Lung (tissue), 12 donors: ENCODE data around the gene YY1AP1. TPM values are rescaled to one million over a fixed set of nuclear protein-coding genes. Genes with fewer than 3 reads are reported as not detected.
"Not testable (repeated sequence)": the region's sequence is repeated elsewhere in the genome, so short reads cannot be mapped to it uniquely, and the experiment has no call there.

ENCODE experiments used
- ATAC-seq: fragments of 200-7000 bp; cut with Tn5 transposase; one replicate; pipeline ENCODE4 v1.9.1; 2020; ENCODE audit warnings: moderate number of reproducible peaks; ENCODE audit not compliant: insufficient read depth, low FRiP score
- DNase-seq, 3 donors: peaks; one replicate each; pipeline ENCODE4 v3.0.0-alpha.2; 2013 to 2017
- H3K27ac ChIP-seq, 2 donors: one replicate each; pipeline ENCODE4 v1.5.1; 2013; ENCODE audit warnings: mild to moderate bottlenecking in 2 of 2, moderate library complexity in 2 of 2, control low read depth in 1 of 2, inconsistent platforms in 1 of 2, low read depth in 1 of 2, low read length in 1 of 2
- H3K27me3 ChIP-seq, 3 donors: one replicate each; pipeline ENCODE4 v1.5.1; 2013; ENCODE audit warnings: low read length in 2 of 3; ENCODE audit not compliant: control insufficient read depth in 3 of 3, insufficient read depth in 3 of 3
- H3K36me3 ChIP-seq, 4 donors: one replicate each; pipeline ENCODE4 v1.5.1; 2013; ENCODE audit warnings: low read length in 4 of 4, mild to moderate bottlenecking in 1 of 4, moderate library complexity in 1 of 4; ENCODE audit not compliant: control insufficient read depth in 4 of 4, insufficient read depth in 4 of 4
- H3K4me1 ChIP-seq, 5 donors: one replicate each; pipeline ENCODE4 v1.5.1; 2013; ENCODE audit warnings: low read length in 5 of 5, mild to moderate bottlenecking in 2 of 5, moderate library complexity in 1 of 5; ENCODE audit not compliant: control insufficient read depth in 5 of 5, insufficient read depth in 5 of 5
- H3K4me3 ChIP-seq: one replicate; pipeline ENCODE4 v1.5.1; 2013; ENCODE audit warnings: mild to moderate bottlenecking, control low read depth, moderate library complexity
- H3K9ac ChIP-seq, 2 donors: one replicate each; pipeline ENCODE4 v1.5.1; 2013; ENCODE audit warnings: low read length in 2 of 2, control low read depth in 1 of 2; ENCODE audit not compliant: insufficient read depth in 1 of 2
- H3K9me3 ChIP-seq, 4 donors: one replicate each; pipeline ENCODE4 v1.5.1; 2013; ENCODE audit warnings: low read length in 3 of 4, mild to moderate bottlenecking in 1 of 4, moderate library complexity in 1 of 4; ENCODE audit not compliant: control insufficient read depth in 4 of 4, insufficient read depth in 3 of 4
- WGBS, 2 donors: extraction: QIAGEN DNeasy Blood & Tissue Kit; methylation state at CpG; one replicate each; pipeline ENCODE4 v1.1.7; 2013; 5-methylcytosine and 5-hydroxymethylcytosine counted together
- polyA plus RNA-seq, 2 donors: library from polyadenylated mRNA; stranded (reverse); fragments of 200-250 nt; gene quantifications; one replicate each; pipeline ENCODE4 v1.2.1, GENCODE V29; 2013
- total RNA-seq, 2 donors: library from RNA; depleted of rRNA in 1 of 2; stranded (reverse); fragments of >200 nt in 1 of 2; gene quantifications; one replicate each; pipeline ENCODE4 v1.2.1, GENCODE V29; 2014 to 2021
- TF ChIP-seq, protein P1 (sequence below): IDR thresholded peaks from 2 replicates; pipeline ENCODE4 v1.5.1; 2012; ENCODE audit warnings: mild to moderate bottlenecking; ENCODE audit errors: control extremely low read depth, extremely low read depth
- donor health status: control.
- donor health status: control.
- donor health status: Bipolar disorder and iron deficiency.
- donor health status: healthy.
- donor health status: DM: yes; HTN: yes; CAD: no.

The YY1AP1 gene
- total and polyA plus RNA-seq, 4 donors = 25.7 to 177 (median 48.3) TPM

DNA sequence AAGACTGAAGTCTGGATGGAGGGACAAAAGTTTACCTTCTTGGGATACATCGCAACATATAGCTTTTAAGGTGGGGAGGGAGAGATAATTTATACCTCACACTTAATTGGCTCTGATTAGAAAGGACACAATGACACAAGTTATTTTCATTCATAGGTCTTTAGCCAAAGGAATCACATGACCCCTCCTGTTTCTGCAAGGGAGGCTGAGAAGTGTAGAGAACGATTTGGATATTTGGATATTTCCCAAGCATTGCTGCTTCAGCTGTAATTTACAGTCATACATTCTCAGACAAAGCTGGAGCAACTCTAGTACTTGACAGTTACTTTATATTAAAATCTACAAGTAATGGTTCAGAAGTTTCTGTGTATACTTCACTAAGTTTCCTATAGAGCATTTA lies 24.5 kb upstream of the YY1AP1 start:
- peak in 2 of 3 donors; percentile 35 to 52 for DNase-seq

DNA sequence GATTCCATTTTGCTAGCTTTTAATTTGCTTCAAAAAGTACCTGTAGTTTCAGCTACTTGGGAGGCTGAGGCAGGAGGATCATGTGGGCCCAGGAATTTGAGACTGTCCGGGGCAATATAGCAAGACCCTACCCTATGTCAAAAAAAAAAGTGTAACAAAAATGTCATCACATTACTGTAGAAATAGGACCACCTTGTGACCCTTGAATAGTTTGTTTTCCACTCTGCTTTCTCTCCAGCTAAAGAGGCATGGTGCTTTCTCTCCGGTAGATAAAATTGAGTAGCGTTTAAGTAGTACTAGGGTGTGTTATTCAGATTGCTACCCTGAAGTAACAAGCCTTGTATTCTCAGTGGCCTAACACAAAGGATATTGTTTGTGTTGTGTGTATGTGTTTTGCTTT lies 24.1 kb upstream of the YY1AP1 start:
- H3K27me3 ChIP-seq, H3K4me1 ChIP-seq, H3K9ac ChIP-seq, ATAC-seq, H3K27ac ChIP-seq, H3K9me3 ChIP-seq, H3K4me3 ChIP-seq: not testable (repeated sequence)
- peak in 2 of 3 donors; percentile 6 to 16 for DNase-seq
- peaks cover 2 to 13% (median 7%) of the 10 kb centered on the region in 4 donors for H3K36me3 ChIP-seq
- WGBS, 2 donors = 80 to 81% methylated on average over 3 of the region's 3 CpGs

More for the DNA sequence above, 24.5 kb upstream of the YY1AP1 start:
- TF ChIP-seq, protein P1, sequence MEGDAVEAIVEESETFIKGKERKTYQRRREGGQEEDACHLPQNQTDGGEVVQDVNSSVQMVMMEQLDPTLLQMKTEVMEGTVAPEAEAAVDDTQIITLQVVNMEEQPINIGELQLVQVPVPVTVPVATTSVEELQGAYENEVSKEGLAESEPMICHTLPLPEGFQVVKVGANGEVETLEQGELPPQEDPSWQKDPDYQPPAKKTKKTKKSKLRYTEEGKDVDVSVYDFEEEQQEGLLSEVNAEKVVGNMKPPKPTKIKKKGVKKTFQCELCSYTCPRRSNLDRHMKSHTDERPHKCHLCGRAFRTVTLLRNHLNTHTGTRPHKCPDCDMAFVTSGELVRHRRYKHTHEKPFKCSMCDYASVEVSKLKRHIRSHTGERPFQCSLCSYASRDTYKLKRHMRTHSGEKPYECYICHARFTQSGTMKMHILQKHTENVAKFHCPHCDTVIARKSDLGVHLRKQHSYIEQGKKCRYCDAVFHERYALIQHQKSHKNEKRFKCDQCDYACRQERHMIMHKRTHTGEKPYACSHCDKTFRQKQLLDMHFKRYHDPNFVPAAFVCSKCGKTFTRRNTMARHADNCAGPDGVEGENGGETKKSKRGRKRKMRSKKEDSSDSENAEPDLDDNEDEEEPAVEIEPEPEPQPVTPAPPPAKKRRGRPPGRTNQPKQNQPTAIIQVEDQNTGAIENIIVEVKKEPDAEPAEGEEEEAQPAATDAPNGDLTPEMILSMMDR = no peak
- no peak for ATAC-seq
- H3K4me3 ChIP-seq = no peak overlapping the region
- no peaks in the 10 kb centered on the region for H3K4me1 ChIP-seq
- 57 to 82% methylated on average over 2 of the region's 2 CpGs for WGBS, 2 donors
- no peak overlapping the region for H3K27ac ChIP-seq
- no peak overlapping the region for H3K9ac ChIP-seq
- H3K9me3 ChIP-seq = no peaks in the 10 kb centered on the region
- H3K27me3 ChIP-seq = no peaks in the 10 kb centered on the region
- H3K36me3 ChIP-seq = peaks cover 2 to 13% (median 7%) of the 10 kb centered on the region in 4 donors

DNA sequence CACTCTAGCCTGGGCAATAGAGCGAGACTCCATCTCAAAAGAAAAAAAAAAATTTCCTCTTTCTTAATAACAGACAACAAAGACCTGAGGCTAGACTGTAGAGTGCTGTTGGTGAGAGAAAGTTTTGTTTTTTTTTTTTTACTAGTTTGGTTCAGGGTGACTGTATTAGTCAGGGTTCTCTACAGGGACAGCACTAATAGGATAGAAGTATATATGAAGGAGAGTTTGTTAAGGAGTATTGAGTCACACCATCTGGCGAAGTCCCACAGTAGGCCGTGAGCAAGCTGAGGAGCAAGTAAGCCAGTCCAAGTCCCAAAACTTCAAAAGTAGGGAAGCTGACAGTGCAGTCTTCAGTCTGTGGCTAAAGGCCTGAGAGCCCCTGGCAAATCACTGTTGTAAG lies 22.9 kb upstream of the YY1AP1 start:
- H3K36me3 ChIP-seq, DNase-seq, H3K4me1 ChIP-seq, ATAC-seq, H3K27ac ChIP-seq, H3K9me3 ChIP-seq, H3K9ac ChIP-seq, H3K4me3 ChIP-seq, H3K27me3 ChIP-seq: not testable (repeated sequence)
- 89 to 98% methylated on average over 2 to 3 of the region's 3 CpGs for WGBS, 2 donors

DNA sequence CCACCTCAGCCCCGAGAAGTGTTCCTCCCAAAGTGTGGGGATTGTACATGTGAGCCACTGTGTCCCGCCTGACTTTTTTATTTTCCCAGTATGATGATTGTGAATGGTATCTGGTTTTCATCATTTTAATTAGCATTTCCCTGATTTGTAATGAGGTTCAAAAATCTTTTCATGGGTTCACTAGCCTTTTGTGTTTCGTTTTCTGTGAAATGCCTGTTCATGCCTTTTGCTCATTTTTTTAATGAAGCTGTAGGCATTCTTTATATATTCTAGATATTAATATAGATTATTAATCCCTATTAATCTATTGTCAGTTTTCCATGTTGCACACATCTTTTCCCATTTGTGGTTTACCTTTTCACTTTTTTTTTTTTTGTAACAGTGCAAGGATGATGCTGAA lies 20.8 kb upstream of the YY1AP1 start:
- H3K9ac ChIP-seq = no peak overlapping the region
- DNase-seq (no peak), ATAC-seq (no peak)
- 97 to 100% methylated on average over 3 of the region's 3 CpGs for WGBS, 2 donors
- H3K4me1 ChIP-seq = peaks cover 0 to 10% (median 0%) of the 10 kb centered on the region in 5 donors
- no peak overlapping the region for H3K4me3 ChIP-seq
- TF ChIP-seq, protein P1 = no peak
- H3K27ac ChIP-seq = no peak overlapping the region
- H3K9me3 ChIP-seq = no peaks in the 10 kb centered on the region
- H3K36me3 ChIP-seq = peaks cover 0 to 6% (median 2%) of the 10 kb centered on the region in 4 donors
- no peaks in the 10 kb centered on the region for H3K27me3 ChIP-seq
